ENCODE data around the gene AGR2.

GRCh38 chr7:16754856-16755317 is 49.9 kb downstream of the AGR2 start:
- TF ChIP-seq CTCF (conservative IDR thresholded peaks at IDR 0.05) (no peak), EZH2 (IDR thresholded peaks at IDR 0.05; ENCODE audit: low read depth) (no peak)

Data from PC-9 (cell line).